Left renal pelvis (tissue), 4 donors: ENCODE results near the gene CCND2. TPM values are rescaled to one million over a fixed set of nuclear protein-coding genes. Genes with fewer than 3 reads are reported as not detected.

Source experiments
- DNase-seq, 4 donors: peaks; one replicate each; pipeline ENCODE4 v3.0.0-alpha.2; 2013; ENCODE audit warnings: low read depth in 4 of 4, low spot score in 3 of 4
- polyA plus RNA-seq, 4 donors: library from polyadenylated mRNA; unstranded; fragments of 120-200 nt; gene quantifications; one replicate each; pipeline ENCODE4 v1.2.1, GENCODE V29; 2013; ENCODE audit not compliant: insufficient read length in 4 of 4

Gene CCND2
- polyA plus RNA-seq, 4 donors = 60.2 to 78.0 (median 66.0) TPM

DNA sequence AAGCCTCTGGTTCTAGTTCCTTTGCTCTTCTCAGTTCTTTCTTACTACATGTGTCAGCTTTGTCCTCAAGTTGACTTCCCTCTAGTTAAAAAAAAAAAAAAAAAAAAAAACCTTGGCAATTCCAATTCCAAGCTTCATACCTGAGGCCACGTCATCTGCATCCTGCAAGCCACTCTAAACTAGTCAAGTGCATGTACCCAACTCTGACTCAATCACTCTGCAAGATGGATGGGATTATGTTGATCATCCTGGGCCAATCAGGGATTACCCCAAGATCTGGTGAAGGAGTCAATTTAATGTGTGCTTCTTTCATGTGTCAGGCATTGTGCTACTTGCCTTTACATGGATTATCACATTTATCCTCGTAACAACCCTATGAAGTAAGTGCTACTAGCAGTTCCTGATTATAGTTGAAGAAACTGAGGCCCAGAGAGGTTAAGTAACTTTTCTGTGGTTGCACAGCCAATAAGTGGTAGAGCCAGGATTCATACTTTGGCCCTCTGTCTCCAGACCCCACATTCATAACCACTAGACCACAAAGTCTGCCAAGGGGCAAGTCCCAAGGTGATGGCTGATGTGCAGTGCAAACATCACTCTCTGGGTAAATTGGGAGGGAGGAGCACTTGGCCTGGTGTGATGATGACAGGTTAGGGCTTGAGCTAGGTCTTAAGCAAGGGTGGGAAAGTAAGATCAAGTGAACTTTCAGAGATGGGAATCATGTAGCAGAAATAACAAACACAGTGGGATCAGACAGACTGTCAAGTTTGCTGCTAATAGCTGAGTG is 17.3 kb upstream of the CCND2 start:
- DNase-seq = no peak

DNA sequence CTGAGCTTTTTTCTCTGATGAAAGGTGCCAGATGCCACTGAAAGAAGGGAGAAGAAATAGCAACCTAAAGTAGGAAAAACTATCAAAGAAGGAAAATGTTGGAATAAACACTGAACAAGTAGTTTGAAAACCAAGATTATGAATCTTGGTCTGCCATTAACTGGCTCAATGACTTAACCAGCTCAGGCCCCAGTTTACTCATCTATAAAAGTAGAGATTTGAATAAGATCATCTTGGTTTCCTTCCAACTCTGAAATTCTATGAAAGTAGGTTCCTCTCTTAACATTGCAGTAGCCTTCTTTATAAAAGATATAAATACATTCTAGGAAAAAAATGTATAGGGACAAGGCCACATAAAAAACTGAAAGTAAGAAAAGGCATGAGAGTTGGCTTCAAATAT is 16.1 kb upstream of the CCND2 start:
- no peak for DNase-seq

DNA sequence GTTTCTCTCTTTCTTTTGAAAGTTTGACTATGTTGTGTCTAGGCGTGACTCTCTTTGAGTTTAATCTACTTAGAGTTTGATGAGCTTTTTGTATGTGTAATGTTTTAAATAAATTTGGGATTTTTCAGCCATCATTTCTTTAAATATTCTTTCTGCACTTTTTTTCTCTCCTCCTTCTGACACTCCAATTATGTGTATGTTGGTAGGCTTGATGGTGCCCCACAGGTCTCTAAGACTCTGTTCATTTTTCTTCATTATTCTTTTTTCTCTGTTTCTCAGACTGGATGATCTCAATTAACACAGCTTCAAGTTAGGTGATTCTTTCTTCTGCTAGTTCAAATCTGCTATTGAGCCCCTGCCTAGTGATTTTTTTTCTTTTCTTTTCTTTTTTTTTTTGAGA is 14.5 kb upstream of the CCND2 start:
- DNase-seq = no peak

DNA sequence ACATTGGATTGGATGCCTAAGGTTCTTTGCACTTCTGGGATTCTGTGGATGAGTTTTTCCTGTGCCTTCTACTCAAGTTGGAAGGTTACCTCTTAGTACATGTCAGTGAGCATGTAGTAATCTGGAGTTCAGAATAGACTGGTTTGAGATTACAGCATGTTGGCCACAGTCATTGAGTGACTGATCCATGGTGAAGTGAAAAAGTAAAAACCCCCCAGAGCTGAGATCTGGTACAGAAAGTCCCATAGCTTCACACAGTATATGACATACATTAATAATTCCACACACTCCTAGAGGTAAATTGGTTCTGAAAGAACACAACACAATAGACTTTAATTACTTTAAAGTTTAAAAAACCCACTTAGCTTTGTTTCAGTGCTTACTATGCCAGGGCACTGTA is 11.9 kb upstream of the CCND2 start:
- DNase-seq = no peak

DNA sequence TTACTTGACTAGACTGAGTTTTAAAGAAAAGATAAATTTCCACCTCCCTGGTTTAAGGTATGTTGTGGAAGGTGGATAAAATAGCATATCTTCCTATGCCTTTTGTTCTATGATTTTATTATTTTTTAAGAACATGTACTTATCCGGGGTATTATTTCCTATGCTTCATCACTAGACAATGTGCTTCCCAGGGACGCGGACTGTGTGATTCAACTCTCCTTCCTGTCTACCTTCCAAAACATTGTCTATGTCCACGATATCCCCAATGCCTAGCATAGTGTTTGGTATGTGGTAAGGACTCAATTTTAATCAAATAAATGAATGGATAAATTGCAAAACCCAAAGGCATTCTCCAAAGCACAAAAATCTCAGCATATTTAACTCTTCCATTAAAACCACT is 8.3 kb upstream of the CCND2 start:
- DNase-seq = no peak

DNA sequence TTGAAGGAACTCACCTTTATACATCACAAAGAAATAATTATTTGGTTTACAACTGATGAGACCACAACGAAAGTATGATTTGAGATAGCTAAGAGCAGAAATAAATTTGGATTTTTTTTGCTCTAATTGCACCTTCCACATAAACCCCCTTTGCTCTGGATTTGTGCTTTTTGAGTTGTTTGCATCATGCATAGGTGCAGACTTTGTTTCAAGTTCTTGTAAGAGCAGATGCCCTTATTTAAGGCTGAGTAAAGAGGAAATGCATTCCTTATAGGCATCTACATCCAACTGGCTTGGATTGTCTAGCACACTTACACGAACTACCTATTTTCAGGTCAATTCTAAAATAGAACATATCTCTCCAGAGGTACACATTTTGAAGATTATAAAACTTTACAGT is 6.6 kb upstream of the CCND2 start:
- DNase-seq = no peak

DNA sequence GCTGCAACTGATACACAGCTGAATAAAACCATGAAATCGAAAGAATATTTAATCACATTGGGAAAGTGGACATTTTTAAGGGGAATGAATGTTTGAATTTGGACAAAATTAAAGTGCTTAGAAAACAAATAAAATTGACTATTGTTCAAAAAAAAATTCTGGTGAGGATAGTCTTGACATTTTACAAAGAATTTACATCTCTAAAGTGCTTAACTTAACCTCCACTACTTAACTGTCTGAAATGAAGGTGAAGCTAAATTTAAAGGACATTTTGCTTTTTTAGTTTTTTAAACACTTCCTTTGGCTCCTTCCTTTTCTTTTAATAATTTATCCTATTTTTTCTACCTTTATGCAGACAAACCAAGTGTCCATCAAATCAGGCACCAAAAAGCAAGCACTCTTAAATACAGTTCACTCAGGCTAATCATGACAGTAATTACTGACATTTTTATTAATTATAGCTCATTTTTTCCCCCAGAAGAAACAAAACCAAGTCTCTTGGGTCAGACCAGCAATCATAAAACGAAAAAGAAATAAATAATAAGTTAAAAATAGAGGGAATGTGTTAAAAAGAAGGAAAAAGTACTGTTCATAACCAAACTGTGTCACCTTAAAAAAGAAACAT is 5.7 kb upstream of the CCND2 start:
- no peak for DNase-seq

DNA sequence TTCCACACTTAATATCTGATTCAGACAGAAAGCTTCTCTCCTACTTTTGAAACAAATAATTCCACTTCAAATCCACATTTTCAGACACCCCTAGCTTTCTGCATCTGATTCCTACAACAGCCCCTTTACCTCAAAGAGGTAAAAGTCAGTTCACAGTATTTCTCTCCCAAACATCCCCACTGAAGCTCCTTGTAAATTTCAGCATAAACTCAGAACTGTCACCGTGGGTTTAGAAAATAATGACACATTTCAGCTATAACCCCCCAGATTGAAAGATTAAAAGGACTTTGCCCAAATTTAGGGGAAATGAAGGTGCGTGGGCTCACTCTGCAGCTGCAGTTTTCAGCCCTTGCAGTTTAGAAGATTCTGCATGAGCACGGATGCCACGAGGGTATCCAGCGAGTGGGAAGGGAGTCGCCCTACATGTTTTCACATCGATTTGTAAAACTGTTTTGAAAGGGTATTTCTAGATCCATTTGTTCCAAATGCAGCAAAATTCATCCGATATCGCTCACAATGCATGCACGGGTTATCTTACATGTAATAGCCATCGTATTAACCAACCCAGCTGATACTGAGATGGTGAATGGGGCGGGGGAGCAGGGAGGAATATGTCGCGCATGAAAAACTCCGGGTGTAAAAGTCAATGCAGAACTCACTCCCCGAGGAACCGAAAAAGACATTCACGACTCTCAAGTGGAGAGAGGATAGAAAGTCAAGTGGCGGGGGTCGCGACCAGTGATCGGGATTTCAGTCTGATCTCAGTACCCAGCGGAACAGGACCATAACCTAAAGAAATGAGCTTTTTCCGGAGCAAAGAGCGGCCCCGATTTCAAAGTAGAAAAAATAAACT is 5.0 kb upstream of the CCND2 start:
- peak in 1 of 4 donors; percentile 24 for DNase-seq

DNA sequence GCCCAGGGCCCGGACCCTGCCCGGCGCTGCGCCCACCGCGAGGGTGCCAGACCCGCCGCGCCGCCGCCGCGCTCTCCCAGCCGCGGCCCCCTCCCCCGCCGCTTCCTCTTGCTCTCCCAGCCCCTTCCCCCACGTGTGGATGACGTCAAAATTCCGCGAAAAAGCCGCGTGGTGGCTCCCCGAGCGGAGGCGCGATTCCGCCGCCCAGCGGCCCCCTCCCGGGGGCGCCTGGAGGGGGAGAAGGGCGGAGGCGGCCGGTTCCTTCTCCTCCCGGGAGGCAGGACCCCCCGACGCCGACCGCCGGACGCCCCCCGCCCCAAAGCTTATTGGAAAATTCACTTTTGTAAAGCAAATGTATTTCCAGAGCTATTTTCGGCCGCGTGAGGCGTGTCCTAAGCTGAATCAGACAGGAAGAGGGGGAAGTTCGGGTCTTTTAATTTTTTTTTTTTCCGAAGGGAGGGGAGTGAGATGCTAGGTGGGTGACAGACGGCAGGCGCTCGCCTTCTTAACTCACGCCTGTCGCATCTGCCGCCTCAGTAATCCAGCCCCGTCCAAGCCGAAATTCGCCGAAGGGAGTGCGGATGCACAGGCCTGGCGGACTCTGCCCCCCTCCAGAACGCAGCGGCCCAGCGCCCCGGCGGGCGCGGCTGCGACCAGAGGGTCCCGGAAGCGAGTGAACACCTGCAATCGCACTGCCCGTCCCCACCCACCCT is 4.1 kb upstream of the CCND2 start:
- peak in 2 of 4 donors; percentile 77 to 83 for DNase-seq

DNA sequence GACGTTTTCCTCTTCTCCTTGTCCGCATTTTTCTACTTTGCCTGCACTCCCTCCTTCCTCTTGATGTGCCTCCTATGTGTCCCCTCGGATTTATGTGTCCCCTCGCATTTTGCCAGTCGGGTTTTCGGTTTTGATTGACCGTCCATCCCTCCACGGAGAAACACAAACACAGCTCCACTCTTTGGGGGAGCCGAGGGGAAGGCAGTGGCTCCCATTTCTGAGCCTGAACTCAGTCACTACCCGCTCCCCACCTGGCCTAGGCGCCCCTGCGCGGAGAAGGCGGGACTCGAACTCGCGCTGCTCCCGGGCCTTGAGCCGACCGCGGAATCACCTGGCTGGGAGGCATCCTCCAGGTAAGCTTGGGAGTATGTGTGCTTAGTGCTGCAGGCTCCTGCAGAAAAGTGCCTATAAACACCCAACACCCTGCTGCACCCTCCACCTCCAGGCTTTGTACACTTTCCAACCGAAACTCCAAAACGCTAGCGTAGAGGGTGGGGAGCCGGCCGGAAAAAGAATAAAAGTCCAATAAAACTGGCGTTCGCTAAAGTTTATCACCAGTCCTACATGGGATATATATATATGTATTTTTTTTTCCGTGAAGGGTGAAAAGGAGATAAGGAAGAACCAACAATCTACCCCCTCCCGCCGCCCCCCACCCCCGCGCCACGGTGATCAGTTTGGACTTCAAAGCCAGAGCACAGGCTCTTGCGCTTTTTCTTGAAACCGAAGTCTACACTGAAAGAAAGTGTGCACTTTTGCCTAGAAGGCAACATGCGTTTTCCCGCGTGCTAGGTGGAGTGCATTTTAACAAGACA is 3.3 kb upstream of the CCND2 start:
- no peak for DNase-seq

DNA sequence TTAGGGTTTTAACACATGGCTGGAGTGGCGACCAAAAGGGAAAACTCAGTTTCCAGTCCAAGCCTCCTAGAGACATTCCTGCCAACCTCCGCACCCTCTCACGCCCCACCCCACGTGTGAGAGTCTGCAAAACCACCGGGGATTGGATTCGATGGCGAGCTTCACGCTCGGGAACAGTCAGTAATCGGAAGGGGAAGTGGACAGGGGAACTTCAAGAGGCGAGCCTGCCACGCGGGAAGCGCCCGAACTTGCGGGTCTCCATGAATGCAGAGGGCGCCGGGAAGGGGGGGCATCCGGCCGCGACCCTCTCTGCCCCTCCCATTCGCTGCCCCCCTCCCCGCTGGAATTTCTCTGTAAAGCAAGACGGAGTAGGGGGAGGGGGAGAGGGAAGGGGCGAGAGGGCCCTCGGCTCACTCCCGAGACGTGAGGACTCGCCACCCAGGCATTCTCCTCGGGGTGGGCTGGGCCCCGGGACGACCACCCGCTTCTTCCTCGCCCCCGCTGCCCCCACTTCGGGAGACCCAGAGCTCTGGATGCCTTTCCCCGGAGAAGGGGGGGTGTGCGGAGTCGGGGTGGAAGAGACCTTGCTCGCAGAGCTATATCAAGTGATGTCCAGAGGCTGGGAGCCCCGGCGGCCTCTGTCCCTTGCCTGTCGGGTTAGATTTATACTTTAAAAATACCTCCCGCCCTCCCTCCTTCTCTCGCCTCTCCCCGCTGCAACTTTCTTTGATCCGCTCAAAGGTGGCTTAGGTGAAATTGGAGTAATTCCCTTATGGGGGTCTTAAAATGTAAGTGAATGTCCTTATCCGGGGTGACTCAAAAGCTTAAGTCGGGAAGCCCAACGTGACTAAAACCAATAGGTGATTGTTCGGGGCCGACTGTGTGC is 2.5 kb upstream of the CCND2 start:
- peak in 1 of 4 donors; percentile 50 for DNase-seq

DNA sequence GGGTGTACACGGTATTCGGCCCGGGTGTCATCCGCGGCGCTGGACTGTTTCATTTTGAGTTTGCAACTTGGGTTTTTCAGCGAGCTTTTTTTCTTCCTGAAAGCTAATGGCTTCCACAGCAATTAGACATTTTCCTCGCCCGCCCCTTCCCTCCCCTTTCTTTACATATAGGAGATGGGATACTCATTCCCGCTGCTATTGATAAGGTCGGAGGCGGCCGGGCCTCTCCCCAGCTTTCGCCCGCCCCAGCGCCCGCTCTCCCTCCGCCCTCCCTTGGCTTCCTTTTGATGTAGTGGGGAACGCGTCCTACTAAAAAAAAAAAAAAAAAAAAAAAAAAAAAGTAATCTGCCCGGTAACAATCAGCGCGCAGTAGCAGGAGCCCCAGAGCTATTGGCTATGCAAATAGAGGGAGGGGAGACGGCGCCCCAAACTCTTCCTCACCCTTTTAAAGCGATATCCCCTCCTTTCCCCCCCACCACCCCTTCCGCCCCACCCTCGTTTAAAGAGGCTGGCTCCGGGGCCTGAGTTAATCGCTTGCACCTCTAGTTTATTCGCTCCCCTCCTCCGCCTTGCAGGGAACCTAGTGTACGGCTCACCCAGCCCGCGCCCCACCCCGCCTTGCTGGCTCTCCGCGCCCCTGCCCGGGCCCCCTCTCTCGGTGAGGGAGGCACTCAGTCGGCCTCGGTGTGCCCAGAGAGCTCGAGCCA is 1.7 kb upstream of the CCND2 start:
- DNase-seq = peak in 2 of 4 donors; percentile 64 to 72

DNA sequence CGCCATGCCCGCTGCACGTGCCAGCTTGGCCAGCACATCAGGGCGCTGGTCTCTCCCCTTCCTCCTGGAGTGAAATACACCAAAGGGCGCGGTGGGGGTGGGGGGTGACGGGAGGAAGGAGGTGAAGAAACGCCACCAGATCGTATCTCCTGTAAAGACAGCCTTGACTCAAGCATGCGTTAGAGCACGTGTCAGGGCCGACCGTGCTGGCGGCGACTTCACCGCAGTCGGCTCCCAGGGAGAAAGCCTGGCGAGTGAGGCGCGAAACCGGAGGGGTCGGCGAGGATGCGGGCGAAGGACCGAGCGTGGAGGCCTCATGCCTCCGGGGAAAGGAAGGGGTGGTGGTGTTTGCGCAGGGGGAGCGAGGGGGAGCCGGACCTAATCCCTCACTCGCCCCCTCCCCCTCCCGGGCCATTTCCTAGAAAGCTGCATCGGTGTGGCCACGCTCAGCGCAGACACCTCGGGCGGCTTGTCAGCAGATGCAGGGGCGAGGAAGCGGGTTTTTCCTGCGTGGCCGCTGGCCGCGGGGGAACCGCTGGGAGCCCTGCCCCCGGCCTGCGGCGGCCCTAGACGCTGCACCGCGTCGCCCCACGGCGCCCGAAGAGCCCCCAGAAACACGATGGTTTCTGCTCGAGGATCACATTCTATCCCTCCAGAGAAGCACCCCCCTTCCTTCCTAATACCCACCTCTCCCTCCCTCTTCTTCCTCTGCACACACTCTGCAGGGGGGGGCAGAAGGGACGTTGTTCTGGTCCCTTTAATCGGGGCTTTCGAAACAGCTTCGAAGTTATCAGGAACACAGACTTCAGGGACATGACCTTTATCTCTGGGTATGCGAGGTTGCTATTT is 914 bp upstream of the CCND2 start:
- peak in 1 of 4 donors; percentile 58 for DNase-seq

DNA sequence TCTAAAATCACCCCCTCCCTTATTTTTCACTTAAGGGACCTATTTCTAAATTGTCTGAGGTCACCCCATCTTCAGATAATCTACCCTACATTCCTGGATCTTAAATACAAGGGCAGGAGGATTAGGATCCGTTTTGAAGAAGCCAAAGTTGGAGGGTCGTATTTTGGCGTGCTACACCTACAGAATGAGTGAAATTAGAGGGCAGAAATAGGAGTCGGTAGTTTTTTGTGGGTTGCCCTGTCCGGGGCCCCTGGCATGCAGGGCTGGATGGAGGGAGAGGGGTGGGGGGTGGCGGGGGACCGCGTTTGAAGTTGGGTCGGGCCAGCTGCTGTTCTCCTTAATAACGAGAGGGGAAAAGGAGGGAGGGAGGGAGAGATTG is 300 bp upstream of the CCND2 start:
- DNase-seq = no peak

DNA sequence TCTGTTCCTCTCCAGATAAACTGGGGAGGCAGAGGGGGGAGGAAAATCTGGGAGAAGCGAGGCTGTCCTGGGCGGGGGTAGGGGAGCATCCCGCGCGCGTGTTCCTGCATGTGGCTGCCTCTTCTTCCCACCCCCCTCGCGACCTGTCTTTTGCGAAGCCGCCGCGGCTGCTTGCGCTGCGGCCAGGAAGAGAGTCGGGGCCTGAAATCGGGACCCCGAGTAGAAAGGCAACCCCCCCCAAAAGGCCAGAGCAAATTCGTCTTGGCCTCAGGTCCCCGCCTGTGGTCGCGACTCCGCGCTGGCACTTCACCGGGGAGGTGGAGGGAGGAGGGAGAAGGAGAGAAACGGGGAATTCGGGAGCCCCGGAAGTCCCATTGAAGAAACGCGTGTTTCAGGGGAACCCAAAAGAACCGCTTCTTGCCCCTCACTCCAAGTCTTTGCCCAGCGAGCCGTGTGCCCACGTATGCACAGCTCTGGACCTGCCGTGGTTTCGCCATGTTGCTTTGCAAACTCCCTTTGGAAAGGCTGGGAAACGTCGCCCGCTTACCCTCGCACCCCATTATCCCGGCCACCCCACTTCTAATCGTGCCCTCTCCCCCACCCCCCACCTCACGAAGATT is 944 bp downstream of the CCND2 start:
- DNase-seq = peak in 1 of 4 donors; percentile 27

DNA sequence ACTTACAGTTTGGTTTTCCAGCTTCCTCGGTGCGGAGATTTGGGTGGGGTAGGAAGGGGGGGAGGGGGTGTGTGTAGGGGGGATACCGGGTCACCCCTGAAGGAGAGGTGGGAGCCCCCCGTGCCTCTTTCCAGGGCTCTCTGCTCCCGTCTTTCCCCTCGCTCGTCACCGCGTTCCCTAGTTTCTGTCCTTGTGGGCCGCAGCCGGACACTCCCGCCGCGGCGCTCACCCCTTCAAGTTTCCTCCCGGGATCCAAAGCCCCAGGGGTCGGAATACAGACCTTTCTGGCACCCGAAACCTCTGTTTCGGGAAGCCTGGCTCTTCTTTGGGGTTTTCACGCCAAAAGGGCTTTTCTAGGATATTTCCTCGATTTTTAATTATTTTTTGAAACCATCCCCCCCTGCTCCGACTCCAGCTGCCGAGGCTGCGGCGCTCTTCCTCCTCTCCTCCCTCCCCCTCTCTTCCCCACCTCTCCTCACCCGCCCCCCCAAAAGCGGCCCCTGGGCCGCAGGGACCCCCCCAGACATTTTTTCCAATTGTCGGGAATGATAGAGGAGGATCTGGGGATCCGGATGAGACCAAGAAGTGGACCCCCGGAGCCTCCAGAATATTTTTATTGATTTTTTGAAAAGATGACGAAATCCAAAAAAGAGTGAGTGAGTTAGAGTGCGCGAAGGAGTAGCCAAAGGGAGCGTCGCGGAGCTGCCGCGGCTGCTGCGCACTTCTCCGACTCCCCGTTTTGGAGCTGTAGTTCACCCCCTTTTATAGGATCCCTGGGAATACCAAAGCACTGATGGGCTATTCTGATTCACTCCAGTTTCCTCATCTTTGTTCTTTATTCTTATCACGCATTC is 1.7 kb downstream of the CCND2 start:
- peak in 1 of 4 donors; percentile 22 for DNase-seq
